H54 (cell line): ENCODE data around the gene MRC2.
"Not testable (repeated sequence)": the region's sequence is repeated elsewhere in the genome, so short reads cannot be mapped to it uniquely, and the experiment has no call there.

Experiments used
- DNase-seq: peaks from one replicate; pipeline ENCODE4 v3.0.0; 2011; ENCODE audit warnings: low spot score, mixed read lengths; ENCODE audit not compliant: insufficient read length
- FAIRE-seq: peaks from 3 replicates; lab custom pipeline; 2011; peaks lifted over from hg19 to GRCh38; lab: Jason Lieb, UNC
- POLR2A ChIP-seq: IDR thresholded peaks from 2 replicates; pipeline ENCODE4 v1.6.1; 2011; ENCODE audit warnings: low read depth, mild to moderate bottlenecking, low read length

Gene MRC2

DNA sequence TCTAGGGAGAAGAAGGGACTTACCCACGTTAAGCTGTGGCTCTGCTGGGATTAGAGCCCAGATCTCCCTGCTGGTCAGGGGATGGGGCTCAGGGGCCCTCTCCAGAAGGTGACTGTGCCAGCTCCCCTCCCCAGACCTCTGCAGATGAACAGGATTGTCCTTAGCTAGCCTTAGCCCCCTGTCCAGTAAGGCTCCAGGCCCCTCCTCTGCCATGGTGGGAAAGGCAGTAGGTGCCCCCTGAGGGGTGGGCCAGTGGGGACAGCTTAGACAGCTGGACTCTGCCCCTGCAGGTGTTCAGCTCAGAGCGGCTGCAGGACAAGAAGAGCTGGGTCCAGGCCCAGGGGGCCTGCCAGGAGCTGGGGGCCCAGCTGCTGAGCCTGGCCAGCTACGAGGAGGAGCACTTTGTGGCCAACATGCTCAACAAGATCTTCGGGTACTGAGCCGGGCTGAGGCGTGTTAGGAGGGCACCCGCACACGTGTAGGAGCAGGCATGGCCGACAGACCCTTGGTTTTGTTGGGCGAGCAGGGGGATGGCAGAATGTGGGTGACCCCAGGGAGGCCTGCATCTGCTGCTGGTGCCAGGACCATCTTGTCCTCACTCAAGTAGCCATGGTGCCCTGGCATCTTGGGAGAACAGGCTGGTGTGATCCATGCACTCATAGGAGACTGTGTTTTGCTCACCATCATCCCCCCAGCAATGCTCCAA is 50.9 kb downstream of the MRC2 start:
- DNase-seq (no peak), FAIRE-seq (no peak)
- no peak for TF ChIP-seq POLR2A

DNA sequence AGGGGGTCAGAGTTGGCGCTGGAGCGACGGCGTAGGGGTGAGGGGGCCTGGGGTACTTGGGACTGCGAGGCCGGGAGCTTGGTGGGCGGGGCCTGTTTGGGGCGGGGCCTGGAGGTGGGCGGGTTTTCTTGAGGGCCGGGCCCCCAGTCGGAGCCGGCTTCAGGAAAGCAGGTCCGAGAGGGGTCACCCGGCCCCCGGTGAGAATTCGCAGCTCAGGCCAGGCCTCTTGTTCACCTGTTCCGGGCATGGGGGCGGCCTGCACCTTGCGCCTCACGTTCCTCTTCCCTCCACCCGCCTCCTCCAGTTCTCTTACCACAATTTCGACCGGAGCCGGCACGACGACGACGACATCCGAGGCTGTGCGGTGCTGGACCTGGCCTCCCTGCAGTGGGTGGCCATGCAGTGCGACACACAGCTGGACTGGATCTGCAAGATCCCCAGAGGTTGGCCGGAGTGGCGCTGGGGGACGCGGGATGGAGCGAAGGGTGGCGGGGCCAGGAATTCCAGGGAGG is 52.5 kb downstream of the MRC2 start:
- FAIRE-seq (no peak), DNase-seq (no peak)
- TF ChIP-seq POLR2A, result no peak

DNA sequence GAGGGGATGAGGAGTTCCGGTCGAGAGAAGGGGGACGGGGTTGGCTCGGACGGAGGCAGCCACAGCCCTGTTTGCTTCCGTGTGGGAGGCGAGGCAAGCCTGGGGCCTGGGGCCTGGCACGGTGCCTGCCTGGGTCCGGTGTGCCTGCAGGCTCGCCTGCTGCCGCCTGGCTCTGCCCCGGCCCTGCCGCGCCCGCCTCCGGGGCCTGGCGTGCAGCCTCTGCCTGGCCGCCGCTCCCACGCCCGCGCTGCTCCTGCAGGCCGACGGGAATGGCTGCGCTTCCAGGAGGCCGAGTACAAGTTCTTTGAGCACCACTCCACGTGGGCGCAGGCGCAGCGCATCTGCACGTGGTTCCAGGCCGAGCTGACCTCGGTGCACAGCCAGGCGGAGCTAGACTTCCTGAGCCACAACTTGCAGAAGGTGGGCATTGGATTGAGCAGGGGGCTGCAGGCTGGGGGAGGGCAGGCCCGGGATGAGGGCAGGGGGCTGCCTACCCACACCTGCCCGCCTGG is 53.1 kb downstream of the MRC2 start:
- no peak for TF ChIP-seq POLR2A
- FAIRE-seq, result no peak
- no peak for DNase-seq

DNA sequence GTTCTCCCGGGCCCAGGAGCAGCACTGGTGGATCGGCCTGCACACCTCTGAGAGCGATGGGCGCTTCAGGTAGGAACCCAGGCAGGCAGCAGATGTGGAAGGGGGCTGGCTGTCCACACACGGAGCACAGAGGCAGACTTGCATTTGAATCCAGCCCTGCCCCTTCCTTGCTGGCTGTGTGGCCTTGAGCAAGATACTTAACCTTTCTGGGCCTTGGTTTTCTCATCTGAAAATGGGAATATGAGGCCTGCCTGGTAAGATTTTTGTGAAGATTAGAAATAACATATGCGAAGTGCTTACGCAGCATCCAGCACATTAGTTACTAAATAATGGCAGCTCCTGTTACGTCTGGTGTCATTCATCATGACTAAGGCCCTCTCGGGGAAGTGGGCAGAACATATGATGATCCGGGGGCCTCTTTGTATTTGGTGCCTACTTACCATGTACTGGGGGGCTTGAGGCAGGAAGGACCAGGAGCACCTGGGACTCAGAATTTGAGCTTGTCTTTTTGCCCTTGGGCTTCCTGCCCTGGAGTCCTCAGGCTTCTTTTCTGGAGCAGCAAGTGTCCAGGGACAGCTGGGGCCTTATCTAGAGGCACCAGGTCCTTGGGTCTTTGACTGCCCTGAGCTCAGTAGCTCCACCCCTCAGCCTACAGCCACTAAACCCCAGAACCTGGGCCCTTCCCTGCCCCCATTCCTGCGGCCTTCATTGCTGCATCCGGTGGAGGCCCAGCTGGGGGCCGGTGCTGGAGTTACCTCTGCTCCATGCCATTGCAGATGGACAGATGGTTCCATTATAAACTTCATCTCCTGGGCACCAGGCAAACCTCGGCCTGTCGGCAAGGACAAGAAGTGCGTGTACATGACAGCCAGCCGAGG is 53.8 kb downstream of the MRC2 start:
- DNase-seq (no peak), FAIRE-seq (no peak)
- no peak for TF ChIP-seq POLR2A

DNA sequence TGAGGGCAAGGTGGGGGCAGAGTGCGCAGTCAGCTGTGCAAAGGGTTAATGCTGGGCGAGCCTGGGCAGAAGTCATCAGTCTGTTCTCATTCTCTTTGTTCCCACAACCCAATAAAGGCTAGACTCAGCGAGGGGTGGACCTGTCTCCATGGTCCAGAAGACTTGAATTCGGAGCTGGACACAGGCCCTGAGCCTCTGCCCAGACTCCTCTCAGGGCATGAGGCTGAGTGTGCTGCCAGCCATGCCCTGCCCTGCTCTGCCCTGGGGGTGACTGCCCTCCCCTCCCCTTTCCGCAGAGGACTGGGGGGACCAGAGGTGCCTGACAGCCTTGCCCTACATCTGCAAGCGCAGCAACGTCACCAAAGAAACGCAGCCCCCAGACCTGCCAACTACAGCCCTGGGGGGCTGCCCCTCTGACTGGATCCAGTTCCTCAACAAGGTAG is 54.5 kb downstream of the MRC2 start:
- TF ChIP-seq POLR2A, result no peak
- DNase-seq (no peak), FAIRE-seq (no peak)

DNA sequence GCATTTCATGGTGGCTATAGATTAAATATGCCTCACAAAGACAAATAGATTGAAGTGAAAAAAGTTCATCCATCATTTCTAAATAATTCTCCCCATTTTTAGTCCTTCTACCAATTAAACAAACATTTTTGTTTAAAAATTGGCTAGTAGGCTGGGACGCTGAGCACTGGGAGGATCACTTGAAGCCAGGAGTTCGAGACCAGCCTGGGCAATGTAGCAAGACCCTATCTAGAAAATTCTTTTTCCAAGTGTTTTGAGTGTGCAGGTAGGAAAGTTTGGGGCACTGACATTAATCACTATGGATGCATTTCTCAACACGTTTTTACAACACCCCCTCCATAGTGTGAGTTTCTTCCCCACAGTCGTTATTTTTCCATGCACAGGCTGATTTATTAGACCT is 56.7 kb downstream of the MRC2 start:
- no peak for FAIRE-seq
- TF ChIP-seq POLR2A, result no peak
- no peak for DNase-seq

DNA sequence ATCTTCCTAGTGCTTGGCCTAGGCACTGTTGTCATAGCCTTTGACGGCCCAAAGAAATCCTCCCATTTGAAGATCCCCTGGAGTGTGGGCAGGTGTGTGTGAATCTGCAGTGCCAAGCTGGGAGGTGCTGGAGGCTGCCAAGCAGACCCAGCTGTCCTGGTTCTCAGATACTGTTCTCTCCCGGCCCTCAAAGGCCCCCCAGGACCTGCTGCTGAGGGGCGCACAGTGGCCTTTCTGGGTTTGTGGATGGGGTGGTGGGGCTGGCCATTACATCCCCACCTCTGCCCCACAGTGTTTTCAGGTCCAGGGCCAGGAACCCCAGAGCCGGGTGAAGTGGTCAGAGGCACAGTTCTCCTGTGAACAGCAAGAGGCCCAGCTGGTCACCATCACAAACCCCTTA is 60.5 kb downstream of the MRC2 start:
- FAIRE-seq (no peak), DNase-seq (no peak)
- TF ChIP-seq POLR2A, result no peak

DNA sequence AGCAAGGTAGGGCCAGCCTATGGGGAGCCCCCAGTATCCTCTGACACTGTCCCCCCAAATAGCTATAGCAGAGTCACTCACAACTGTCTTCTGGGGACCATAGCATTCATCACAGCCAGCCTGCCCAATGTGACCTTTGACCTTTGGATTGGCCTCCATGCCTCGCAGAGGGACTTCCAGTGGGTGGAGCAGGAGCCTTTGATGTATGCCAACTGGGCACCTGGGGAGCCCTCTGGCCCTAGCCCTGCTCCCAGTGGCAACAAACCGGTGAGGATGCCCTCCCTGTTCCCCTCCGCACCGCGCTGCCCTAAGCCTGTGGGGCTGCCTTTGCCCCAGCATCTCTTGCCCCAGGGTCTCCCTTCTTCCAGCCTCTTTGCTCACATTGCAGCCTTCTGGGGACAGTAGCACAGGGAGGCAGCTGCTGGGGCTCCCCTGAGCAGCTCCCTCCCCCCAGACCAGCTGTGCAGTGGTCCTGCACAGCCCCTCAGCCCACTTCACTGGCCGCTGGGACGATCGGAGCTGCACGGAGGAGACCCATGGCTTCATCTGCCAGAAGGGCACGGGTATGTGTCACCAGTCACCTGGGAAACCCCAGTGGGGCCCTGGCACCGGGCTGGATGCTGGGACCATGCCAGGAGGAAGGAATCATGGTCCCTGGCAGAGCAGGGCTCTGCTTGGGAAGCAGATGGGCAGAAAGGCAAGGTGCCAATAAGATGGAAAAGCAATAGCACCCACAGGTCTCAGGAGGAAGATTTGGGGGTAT is 61.1 kb downstream of the MRC2 start:
- FAIRE-seq, result no peak
- TF ChIP-seq POLR2A, result no peak
- no peak for DNase-seq

DNA sequence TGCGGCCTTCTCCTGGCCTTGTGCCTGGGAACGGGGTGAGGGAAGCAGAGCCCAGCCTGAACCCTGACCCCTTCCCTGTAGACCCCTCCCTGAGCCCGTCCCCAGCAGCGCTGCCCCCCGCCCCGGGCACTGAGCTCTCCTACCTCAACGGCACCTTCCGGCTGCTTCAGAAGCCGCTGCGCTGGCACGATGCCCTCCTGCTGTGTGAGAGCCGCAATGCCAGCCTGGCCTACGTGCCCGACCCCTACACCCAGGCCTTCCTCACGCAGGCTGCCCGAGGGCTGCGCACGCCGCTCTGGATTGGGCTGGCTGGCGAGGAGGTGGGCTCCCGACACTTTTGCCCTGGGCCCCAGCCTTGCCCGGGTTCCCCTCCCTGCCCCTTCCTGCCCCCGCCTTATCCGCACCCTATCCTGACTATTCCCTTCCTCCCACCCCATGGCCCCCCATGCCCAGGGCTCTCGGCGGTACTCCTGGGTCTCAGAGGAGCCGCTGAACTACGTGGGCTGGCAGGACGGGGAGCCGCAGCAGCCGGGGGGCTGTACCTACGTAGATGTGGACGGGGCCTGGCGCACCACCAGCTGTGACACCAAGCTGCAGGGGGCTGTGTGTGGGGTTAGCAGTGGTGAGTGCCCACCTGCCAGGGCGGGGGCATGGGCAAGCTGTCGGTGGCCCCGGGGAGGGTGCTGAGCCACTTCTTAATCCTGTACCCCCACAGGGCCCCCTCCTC is 62.1 kb downstream of the MRC2 start:
- DNase-seq, result no peak
- no peak for TF ChIP-seq POLR2A
- no peak for FAIRE-seq

DNA sequence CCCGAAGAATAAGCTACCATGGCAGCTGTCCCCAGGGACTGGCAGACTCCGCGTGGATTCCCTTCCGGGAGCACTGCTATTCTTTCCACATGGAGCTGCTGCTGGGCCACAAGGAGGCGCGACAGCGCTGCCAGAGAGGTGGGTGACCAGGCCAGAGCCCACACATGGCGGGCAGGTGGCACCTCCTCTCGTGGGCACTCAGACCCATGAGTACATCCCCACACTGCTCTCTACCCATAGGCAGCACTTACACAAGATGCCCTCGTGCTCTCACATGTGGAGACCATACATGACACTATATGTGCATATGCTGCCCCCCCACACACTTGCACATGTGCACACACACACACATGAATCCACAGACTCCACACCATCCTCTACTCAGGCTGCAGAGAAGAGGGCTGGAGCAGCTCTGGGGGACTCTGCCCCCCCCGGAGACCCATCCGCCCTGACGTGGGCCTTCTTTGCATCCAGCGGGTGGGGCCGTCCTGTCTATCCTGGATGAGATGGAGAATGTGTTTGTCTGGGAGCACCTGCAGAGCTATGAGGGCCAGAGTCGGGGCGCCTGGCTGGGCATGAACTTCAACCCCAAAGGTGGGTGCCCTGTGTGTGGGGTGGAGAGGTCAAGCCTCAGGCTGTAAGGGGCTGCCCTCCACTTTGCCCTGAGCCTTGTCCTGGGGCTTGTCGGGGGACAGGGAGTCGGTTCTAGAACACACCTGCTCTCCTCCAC is 62.9 kb downstream of the MRC2 start:
- FAIRE-seq (no peak), DNase-seq (no peak)
- TF ChIP-seq POLR2A, result no peak

DNA sequence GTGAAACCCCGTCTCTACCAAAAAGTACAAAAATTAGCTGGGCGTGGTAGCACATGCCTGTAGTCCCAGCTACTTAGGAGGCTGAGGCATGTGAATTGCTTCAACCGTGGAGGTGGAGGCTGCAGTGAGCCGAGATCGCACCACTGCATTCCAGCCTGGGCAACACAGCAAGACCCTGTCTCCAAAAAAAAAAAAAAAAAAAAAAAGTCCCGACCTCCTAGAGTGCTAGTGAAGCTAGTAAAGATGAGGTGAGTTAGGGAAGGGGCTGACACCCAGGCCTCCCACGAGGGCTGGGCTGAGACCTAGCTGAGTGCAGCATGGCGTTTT is 64.1 kb downstream of the MRC2 start:
- not testable (repeated sequence) for FAIRE-seq, DNase-seq

DNA sequence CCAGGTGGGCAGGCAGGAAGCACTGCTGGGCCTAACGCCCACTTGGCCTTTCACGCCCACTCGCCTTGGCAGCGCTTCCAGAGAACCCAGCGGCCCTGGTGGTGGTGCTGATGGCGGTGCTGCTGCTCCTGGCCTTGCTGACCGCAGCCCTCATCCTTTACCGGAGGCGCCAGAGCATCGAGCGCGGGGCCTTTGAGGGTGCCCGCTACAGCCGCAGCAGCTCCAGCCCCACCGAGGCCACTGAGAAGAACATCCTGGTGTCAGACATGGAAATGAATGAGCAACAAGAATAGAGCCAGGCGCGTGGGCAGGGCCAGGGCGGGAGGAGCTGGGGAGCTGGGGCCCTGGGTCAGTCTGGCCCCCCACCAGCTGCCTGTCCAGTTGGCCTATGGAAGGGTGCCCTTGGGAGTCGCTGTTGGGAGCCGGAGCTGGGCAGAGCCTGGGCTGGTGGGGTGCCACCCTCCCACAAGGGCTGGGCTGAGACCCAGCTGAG is 64.7 kb downstream of the MRC2 start:
- no peak for TF ChIP-seq POLR2A
- no peak for FAIRE-seq
- DNase-seq, result no peak
